Measurements from ENCODE around the gene PCDHA9.
A peak's percentile ranks its signal among the peaks of the same experiment; 100 is the strongest.
"Not testable (repeated sequence)": the region's sequence is repeated elsewhere in the genome, so short reads cannot be mapped to it uniquely, and the experiment has no call there.

Gene PCDHA9

DNA sequence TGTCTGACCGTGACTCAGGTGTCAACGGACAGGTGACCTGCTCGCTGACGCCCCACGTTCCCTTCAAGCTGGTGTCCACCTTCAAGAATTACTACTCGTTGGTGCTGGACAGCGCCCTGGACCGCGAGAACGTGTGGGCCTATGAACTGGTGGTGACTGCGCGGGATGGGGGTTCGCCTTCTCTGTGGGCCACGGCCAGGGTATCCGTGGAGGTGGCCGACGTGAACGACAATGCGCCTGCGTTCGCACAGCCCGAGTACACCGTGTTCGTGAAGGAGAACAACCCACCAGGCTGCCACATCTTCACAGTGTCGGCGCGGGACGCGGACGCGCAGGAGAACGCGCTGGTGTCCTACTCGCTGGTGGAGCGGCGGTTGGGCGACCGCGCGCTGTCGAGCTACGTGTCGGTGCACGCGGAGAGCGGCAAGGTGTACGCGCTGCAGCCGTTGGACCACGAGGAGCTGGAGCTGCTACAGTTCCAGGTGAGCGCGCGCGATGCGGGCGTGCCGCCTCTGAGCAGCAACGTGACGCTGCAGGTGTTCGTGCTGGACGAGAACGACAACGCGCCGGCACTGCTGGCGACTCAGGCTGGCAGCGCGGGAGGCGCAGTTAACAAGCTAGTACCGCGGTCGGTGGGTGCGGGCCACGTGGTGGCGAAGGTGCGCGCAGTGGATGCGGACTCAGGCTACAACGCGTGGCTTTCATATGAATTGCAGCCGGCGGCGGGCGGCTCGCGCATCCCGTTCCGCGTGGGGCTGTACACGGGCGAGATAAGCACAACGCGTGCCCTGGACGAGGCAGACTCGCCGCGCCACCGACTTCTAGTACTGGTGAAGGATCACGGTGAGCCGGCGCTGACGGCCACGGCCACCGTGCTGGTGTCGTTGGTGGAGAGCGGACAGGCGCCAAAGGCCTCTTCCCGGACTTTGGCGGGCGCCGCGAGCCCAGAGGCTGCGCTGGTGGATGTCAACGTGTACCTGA is 22.3 kb downstream of the PCDHA9 start:
- TF ChIP-seq, protein P1, sequence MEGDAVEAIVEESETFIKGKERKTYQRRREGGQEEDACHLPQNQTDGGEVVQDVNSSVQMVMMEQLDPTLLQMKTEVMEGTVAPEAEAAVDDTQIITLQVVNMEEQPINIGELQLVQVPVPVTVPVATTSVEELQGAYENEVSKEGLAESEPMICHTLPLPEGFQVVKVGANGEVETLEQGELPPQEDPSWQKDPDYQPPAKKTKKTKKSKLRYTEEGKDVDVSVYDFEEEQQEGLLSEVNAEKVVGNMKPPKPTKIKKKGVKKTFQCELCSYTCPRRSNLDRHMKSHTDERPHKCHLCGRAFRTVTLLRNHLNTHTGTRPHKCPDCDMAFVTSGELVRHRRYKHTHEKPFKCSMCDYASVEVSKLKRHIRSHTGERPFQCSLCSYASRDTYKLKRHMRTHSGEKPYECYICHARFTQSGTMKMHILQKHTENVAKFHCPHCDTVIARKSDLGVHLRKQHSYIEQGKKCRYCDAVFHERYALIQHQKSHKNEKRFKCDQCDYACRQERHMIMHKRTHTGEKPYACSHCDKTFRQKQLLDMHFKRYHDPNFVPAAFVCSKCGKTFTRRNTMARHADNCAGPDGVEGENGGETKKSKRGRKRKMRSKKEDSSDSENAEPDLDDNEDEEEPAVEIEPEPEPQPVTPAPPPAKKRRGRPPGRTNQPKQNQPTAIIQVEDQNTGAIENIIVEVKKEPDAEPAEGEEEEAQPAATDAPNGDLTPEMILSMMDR (IDR thresholded peaks at IDR 0.05; ENCODE audit: low read depth, low read length, missing control alignments), result no peak
- DNase-seq (ENCODE audit: extremely low read depth, low read depth), result no peak
- no peak overlapping the region for H3K4me3 ChIP-seq (replicated peaks; ENCODE audit: low read depth, low read length)

DNA sequence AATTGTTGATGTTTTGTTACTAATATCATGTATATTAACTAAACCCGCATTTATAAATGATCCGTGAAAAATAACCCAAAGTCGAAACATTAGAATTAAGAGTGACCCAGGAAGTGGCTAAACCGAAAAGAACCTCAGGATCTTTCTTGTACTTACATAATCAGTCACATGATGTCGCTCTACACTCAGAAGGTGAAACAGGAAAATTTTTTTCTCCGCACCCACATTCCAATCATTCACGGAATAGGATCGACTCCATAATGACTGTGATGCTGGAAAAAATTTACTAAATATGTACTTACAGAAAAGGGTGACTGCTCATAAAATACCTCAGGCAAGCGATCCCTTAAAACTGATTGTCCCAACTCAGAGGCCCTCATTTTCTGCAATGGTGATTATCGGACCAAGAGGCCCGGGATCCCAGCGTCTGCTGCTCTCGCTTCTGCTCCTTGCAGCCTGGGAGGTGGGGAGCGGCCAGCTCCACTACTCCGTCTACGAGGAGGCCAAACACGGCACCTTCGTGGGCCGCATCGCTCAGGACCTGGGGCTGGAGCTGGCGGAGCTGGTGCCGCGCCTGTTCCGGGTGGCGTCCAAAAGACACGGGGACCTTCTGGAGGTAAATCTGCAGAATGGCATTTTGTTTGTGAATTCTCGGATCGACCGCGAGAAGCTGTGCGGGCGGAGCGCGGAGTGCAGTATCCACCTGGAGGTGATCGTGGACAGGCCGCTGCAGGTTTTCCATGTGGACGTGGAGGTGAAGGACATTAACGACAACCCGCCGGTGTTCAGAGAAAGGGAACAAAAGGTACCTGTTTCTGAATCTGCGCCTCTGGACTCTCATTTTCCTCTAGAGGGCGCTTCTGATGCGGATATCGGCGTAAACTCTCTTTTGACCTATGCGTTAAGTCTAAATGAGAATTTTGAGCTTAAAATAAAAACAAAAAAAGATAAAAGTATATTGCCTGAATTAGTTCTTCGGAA is 27.2 kb downstream of the PCDHA9 start, which contains the start of gene PCDHA12:
PCDHA12 (plus strand) TSS at position 224 of the 981 bp plus-strand sequence; CDS start at position 389, 165 bp downstream.
- TF ChIP-seq, protein P1 (IDR thresholded peaks at IDR 0.05; ENCODE audit: low read depth, low read length, missing control alignments), result no peak
- DNase-seq (ENCODE audit: extremely low read depth, low read depth), result no peak
- no peak within 1 kb of the TSS for H3K4me3 ChIP-seq (replicated peaks; ENCODE audit: low read depth, low read length)

DNA sequence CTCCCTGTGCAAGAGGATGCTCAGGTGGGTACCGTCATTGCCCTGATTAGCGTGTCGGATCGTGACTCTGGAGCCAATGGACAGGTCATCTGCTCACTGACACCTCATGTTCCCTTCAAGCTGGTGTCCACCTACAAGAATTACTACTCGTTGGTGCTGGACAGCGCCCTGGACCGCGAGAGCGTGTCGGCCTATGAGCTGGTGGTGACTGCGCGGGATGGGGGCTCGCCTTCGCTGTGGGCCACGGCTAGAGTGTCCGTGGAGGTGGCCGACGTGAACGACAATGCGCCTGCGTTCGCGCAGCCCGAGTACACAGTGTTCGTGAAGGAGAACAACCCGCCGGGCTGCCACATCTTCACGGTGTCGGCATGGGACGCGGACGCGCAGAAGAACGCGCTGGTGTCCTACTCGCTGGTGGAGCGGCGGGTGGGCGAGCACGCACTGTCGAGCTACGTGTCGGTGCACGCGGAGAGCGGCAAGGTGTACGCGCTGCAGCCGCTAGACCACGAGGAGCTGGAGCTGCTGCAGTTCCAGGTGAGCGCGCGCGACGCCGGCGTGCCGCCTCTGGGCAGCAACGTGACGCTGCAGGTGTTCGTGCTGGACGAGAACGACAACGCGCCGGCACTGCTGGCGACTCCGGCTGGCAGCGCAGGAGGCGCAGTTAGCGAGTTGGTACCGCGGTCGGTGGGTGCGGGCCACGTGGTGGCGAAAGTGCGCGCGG is 28.5 kb downstream of the PCDHA9 start:
- not testable (repeated sequence) for H3K4me3 ChIP-seq (replicated peaks; ENCODE audit: low read depth, low read length); DNase-seq (ENCODE audit: extremely low read depth, low read depth)

- no peak for DNase-seq (ENCODE audit: extremely low read depth, low read depth)
- no peak overlapping the region for H3K4me3 ChIP-seq (replicated peaks; ENCODE audit: low read depth, low read length)
- TF ChIP-seq, protein P1 (IDR thresholded peaks at IDR 0.05; ENCODE audit: low read depth, low read length, missing control alignments), result no peak
Observed at GRCh38 chr5:140877262-140877581, 29.0 kb downstream of the PCDHA9 start.

- TF ChIP-seq, protein P1 (IDR thresholded peaks at IDR 0.05; ENCODE audit: low read depth, low read length, missing control alignments), result peak; percentile 24
- no peak for DNase-seq (ENCODE audit: extremely low read depth, low read depth)
- H3K4me3 ChIP-seq (replicated peaks; ENCODE audit: low read depth, low read length), result no peak within 1 kb of the TSS
Observed at GRCh38 chr5:140881889-140882590, 33.9 kb downstream of the PCDHA9 start, which contains the start of gene PCDHA13. PCDHA13 (plus strand) TSS chr5:140882124; CDS start chr5:140882269, 145 bp downstream.

GRCh38 chr5:140882591-140882899 is 34.4 kb downstream of the PCDHA9 start:
- TF ChIP-seq, protein P1 (IDR thresholded peaks at IDR 0.05; ENCODE audit: low read depth, low read length, missing control alignments), result peak; percentile 25
- H3K4me3 ChIP-seq (replicated peaks; ENCODE audit: low read depth, low read length), result no peak overlapping the region
- DNase-seq (ENCODE audit: extremely low read depth, low read depth), result no peak

All from HFF-Myc (cell line).